ENCODE data around the gene ACTR3C. TPM values are rescaled to one million over a fixed set of nuclear protein-coding genes. Genes with fewer than 3 reads are reported as not detected.

Gene ACTR3C
- total and polyA plus RNA-seq, 2 donors from 2014 or later: 15.8 to 31.6 TPM

DNA sequence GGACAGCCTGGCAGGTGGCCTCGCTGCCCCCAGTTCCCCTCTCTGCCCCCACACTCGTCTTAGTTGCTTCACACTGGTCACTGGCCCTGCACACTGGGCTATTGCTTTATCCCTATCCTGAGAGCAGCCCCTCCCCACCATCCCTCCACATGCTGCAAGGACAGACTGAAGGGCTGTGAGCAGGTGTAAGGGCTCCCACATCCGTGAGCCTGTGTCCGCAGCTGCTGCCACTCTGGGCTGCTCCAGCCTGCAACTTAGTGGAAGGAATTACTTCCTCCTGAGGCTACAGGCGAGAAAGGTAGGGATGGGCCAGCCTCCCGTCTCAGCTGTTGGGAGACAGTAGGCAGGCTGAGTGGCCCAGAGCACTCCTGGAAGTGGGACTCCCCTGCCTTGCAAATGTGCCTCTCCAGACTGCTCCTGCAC is 14.3 kb upstream of the ACTR3C start:
- DNase-seq (no peak), FAIRE-seq (no peak)
- H3K9me3 ChIP-seq (ENCODE audit: control insufficient read depth in 2 of 3, insufficient read depth in 1 of 3, low read length in 3 of 3): no peaks in the 10 kb centered on the region
- peaks cover 0 to 37% (median 4%) of the 10 kb centered on the region in 3 donors for H3K4me1 ChIP-seq (ENCODE audit: control insufficient read depth in 2 of 3, insufficient read depth in 2 of 3, low read depth in 1 of 3, low read length in 3 of 3)
- no peak overlapping the region for H3K27ac ChIP-seq (ENCODE audit: low read depth in 2 of 2, low read length in 2 of 2)
- no peak overlapping the region for H3K4me3 ChIP-seq (ENCODE audit: low read length in 3 of 3)
- intact Hi-C loops (cut with DNase I): no loop called here
- TF ChIP-seq, protein P1, sequence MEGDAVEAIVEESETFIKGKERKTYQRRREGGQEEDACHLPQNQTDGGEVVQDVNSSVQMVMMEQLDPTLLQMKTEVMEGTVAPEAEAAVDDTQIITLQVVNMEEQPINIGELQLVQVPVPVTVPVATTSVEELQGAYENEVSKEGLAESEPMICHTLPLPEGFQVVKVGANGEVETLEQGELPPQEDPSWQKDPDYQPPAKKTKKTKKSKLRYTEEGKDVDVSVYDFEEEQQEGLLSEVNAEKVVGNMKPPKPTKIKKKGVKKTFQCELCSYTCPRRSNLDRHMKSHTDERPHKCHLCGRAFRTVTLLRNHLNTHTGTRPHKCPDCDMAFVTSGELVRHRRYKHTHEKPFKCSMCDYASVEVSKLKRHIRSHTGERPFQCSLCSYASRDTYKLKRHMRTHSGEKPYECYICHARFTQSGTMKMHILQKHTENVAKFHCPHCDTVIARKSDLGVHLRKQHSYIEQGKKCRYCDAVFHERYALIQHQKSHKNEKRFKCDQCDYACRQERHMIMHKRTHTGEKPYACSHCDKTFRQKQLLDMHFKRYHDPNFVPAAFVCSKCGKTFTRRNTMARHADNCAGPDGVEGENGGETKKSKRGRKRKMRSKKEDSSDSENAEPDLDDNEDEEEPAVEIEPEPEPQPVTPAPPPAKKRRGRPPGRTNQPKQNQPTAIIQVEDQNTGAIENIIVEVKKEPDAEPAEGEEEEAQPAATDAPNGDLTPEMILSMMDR (IDR thresholded peaks at IDR 0.05; ENCODE audit: borderline replicate concordance, extremely low read depth, insufficient read depth): no peak
- H3K9ac ChIP-seq (ENCODE audit: low read length in 3 of 3): no peak overlapping the region
- H3K36me3 ChIP-seq (ENCODE audit: control insufficient read depth in 2 of 3, insufficient read depth in 3 of 3, low read length in 3 of 3): peaks cover 0 to 2% (median 0%) of the 10 kb centered on the region in 3 donors
- no peaks in the 10 kb centered on the region for H3K27me3 ChIP-seq (ENCODE audit: control insufficient read depth, insufficient read depth, low read length)

GRCh38 chr7:150337179-150337578 is 13.8 kb upstream of the ACTR3C start:
- Histone ChIP-seq H3K27ac (ENCODE audit: low read depth in 2 of 2, low read length in 2 of 2) (no peak overlapping the region), H3K9me3 (ENCODE audit: control insufficient read depth in 2 of 3, insufficient read depth in 1 of 3, low read length in 3 of 3) (no peaks in the 10 kb centered on the region), H3K4me1 (ENCODE audit: control insufficient read depth in 2 of 3, insufficient read depth in 2 of 3, low read depth in 1 of 3, low read length in 3 of 3) (peaks cover 0 to 34% (median 4%) of the 10 kb centered on the region in 3 donors), H3K27me3 (ENCODE audit: control insufficient read depth, insufficient read depth, low read length) (no peaks in the 10 kb centered on the region), H3K9ac (ENCODE audit: low read length in 3 of 3) (no peak overlapping the region), H3K4me3 (ENCODE audit: low read length in 3 of 3) (no peak overlapping the region), H3K36me3 (ENCODE audit: control insufficient read depth in 2 of 3, insufficient read depth in 3 of 3, low read length in 3 of 3) (peaks cover 0 to 2% (median 0%) of the 10 kb centered on the region in 3 donors)
- FAIRE-seq: no peak
- DNase-seq: no peak
- intact Hi-C loops (cut with DNase I): no loop called here
- TF ChIP-seq, protein P1 (IDR thresholded peaks at IDR 0.05; ENCODE audit: borderline replicate concordance, extremely low read depth, insufficient read depth): no peak

DNA sequence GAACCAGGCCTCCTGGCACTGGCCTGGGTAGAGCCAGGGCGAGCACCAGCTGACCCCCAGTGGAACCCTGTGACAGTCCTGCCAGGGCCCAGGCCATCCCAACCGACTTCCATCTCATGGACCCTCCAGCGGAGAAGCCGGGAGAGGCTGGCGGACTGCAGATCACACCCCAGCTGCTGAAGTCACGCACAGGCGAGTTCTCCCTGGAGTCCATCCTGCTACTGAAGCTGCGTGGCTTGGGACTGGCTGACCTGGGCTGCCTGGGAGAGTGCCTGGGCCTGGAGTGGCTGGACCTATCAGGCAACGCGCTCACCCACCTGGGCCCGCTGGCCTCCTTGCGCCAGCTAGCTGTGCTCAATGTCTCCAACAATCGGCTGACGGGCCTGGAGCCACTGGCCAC is 13.4 kb upstream of the ACTR3C start:
- Histone ChIP-seq H3K4me1 (ENCODE audit: control insufficient read depth in 2 of 3, insufficient read depth in 2 of 3, low read depth in 1 of 3, low read length in 3 of 3) (peaks cover 0 to 30% (median 4%) of the 10 kb centered on the region in 3 donors), H3K36me3 (ENCODE audit: control insufficient read depth in 2 of 3, insufficient read depth in 3 of 3, low read length in 3 of 3) (peaks cover 0 to 2% (median 0%) of the 10 kb centered on the region in 3 donors), H3K9ac (ENCODE audit: low read length in 3 of 3) (no peak overlapping the region), H3K9me3 (ENCODE audit: control insufficient read depth in 2 of 3, insufficient read depth in 1 of 3, low read length in 3 of 3) (no peaks in the 10 kb centered on the region), H3K27me3 (ENCODE audit: control insufficient read depth, insufficient read depth, low read length) (no peaks in the 10 kb centered on the region), H3K4me3 (ENCODE audit: low read length in 3 of 3) (no peak overlapping the region), H3K27ac (ENCODE audit: low read depth in 2 of 2, low read length in 2 of 2) (no peak overlapping the region)
- TF ChIP-seq, protein P1 (IDR thresholded peaks at IDR 0.05; ENCODE audit: borderline replicate concordance, extremely low read depth, insufficient read depth): no peak
- no peak for DNase-seq
- intact Hi-C loops (cut with DNase I): no loop called here
- FAIRE-seq: no peak

- no peak overlapping the region for H3K27ac ChIP-seq (ENCODE audit: low read depth in 2 of 2, low read length in 2 of 2)
- H3K36me3 ChIP-seq (ENCODE audit: control insufficient read depth in 2 of 3, insufficient read depth in 3 of 3, low read length in 3 of 3): peaks cover 0 to 2% (median 0%) of the 10 kb centered on the region in 3 donors
- no peak for DNase-seq
- no peak for FAIRE-seq
- intact Hi-C loops (cut with DNase I): no loop called here
- no peak overlapping the region for H3K4me3 ChIP-seq (ENCODE audit: low read length in 3 of 3)
- H3K9me3 ChIP-seq (ENCODE audit: control insufficient read depth in 2 of 3, insufficient read depth in 1 of 3, low read length in 3 of 3): no peaks in the 10 kb centered on the region
- H3K9ac ChIP-seq (ENCODE audit: low read length in 3 of 3): no peak overlapping the region
- H3K27me3 ChIP-seq (ENCODE audit: control insufficient read depth, insufficient read depth, low read length): no peaks in the 10 kb centered on the region
- TF ChIP-seq, protein P1 (IDR thresholded peaks at IDR 0.05; ENCODE audit: borderline replicate concordance, extremely low read depth, insufficient read depth): no peak
- peaks cover 0 to 28% (median 4%) of the 10 kb centered on the region in 3 donors for H3K4me1 ChIP-seq (ENCODE audit: control insufficient read depth in 2 of 3, insufficient read depth in 2 of 3, low read depth in 1 of 3, low read length in 3 of 3)
These were observed 12.4 kb upstream of the ACTR3C start for GRCh38 chr7:150335774-150336112.
